ENCODE data around the gene WDR6.

The WDR6 gene

DNA sequence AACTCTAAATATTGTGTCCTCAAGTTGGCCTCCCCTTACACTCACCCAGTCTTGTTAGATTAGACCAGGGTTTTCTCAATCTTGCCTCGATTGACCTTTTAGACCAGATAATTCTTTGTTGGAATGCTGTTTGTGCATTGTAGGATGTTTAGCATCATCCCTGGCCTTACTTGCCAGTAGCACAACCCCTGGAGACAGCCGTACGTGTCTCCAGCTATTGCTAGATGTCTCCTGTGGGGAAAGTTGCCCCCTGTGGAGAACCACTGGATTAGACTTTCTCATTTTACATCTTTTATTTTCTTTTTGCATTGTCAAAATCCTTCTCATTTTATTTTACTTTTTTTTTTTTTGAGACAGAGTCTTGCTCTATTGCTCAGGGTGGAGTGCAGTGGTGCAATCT lies 2.2 kb downstream of the WDR6 start:
- no peak for TF ChIP-seq CTCF (IDR thresholded peaks at IDR 0.05; ENCODE audit: insufficient read depth, missing control alignments)
- DNase-seq (ENCODE audit: insufficient read length, low spot score) (no peak), FAIRE-seq (no peak)

DNA sequence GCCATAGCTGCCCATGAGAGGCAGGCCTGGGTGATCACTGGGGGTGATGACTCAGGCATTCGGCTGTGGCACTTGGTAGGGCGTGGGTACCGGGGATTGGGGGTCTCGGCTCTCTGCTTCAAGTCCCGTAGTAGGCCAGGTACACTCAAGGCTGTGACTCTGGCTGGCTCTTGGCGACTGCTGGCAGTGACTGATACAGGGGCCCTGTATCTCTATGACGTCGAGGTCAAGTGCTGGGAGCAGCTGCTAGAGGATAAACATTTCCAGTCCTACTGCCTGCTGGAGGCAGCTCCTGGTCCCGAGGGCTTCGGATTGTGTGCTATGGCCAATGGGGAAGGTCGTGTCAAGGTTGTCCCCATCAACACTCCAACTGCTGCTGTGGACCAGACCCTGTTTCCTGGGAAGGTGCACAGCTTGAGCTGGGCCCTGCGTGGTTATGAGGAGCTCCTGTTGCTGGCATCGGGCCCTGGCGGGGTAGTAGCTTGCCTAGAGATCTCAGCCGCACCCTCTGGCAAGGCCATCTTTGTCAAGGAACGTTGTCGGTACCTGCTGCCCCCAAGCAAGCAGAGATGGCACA lies 5.3 kb downstream of the WDR6 start:
- no peak for TF ChIP-seq CTCF (IDR thresholded peaks at IDR 0.05; ENCODE audit: insufficient read depth, missing control alignments)
- FAIRE-seq (no peak), DNase-seq (ENCODE audit: insufficient read length, low spot score) (no peak)

GRCh38 chr3:49013113-49013737 lies 6.0 kb downstream of the WDR6 start:
- TF ChIP-seq CTCF (IDR thresholded peaks at IDR 0.05; ENCODE audit: insufficient read depth, missing control alignments), result no peak
- FAIRE-seq, result no peak
- no peak for DNase-seq (ENCODE audit: insufficient read length, low spot score)

GRCh38 chr3:49013738-49014660 lies 6.8 kb downstream of the WDR6 start:
- FAIRE-seq (no peak), DNase-seq (ENCODE audit: insufficient read length, low spot score) (no peak)
- TF ChIP-seq CTCF (IDR thresholded peaks at IDR 0.05; ENCODE audit: insufficient read depth, missing control alignments), result peak; percentile 26

DNA sequence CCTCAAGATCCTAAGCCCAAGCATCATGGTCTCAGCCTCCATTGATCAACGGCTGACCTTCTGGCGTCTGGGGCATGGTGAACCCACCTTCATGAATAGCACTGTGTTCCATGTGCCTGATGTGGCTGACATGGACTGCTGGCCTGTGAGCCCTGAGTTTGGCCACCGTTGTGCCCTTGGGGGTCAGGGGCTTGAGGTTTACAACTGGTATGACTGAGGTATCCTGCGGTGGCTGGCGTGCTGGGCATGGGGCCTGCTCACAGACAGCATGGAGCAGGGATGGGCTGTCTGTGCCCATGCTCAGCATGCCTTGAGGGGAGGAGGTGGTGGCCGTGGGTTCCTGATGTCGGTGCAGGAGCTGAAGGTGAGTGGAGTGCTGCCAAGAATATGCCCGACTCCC lies 7.9 kb downstream of the WDR6 start:
- no peak for TF ChIP-seq CTCF (IDR thresholded peaks at IDR 0.05; ENCODE audit: insufficient read depth, missing control alignments)
- FAIRE-seq (no peak), DNase-seq (ENCODE audit: insufficient read length, low spot score) (no peak)

- DNase-seq (ENCODE audit: insufficient read length, low spot score) (no peak), FAIRE-seq (no peak)
- TF ChIP-seq CTCF (IDR thresholded peaks at IDR 0.05; ENCODE audit: insufficient read depth, missing control alignments), result no peak
Observed at GRCh38 chr3:49015765-49016164, 8.6 kb downstream of the WDR6 start.

Measured in D721Med (cell line).